ENCODE results near the gene ZNF587B.

DNA sequence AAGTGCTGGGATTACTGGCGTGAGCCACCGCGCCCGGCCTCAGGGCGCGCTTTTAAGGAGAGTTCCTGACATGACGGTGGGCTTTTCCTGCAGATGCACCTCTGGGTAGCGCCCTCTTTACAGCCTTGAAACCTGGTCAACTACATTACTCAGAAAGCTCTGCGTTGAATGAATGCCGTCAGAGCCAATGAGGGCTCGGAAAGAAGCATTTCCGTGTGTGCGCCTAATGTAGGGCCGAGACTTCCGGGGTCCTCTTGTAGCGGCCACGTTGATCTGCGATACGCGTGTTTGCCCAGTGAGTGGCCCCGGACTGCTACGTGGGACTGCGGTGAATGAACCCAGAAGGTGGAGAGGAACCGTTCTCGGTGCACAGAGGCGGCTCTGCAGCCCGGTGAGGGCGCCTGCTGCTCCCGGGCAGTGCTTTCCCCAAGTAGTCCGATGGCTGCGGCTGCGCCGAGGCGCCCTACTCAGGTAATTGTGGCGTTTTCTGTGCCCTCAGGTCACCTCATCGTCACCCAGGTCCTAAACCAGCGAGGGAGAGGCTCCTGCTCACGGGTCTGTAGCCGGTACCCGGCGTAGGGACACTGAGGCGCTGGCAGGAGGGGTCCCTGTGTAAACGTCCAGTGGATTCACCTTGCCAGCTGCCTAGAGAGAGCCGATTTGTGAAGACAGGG lies 10.5 kb upstream of the ZNF587B start:
- TF ChIP-seq, protein P1, sequence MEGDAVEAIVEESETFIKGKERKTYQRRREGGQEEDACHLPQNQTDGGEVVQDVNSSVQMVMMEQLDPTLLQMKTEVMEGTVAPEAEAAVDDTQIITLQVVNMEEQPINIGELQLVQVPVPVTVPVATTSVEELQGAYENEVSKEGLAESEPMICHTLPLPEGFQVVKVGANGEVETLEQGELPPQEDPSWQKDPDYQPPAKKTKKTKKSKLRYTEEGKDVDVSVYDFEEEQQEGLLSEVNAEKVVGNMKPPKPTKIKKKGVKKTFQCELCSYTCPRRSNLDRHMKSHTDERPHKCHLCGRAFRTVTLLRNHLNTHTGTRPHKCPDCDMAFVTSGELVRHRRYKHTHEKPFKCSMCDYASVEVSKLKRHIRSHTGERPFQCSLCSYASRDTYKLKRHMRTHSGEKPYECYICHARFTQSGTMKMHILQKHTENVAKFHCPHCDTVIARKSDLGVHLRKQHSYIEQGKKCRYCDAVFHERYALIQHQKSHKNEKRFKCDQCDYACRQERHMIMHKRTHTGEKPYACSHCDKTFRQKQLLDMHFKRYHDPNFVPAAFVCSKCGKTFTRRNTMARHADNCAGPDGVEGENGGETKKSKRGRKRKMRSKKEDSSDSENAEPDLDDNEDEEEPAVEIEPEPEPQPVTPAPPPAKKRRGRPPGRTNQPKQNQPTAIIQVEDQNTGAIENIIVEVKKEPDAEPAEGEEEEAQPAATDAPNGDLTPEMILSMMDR (IDR thresholded peaks at IDR 0.05): peak in 1 of 5 experiments; percentile 14
- TF ChIP-seq POLR2A (IDR thresholded peaks at IDR 0.05): peak; percentile 75
